Tibial nerve (tissue), 4 donors: ENCODE measurements around the gene TMEM201. TPM values are rescaled to one million over a fixed set of nuclear protein-coding genes. Genes with fewer than 3 reads are reported as not detected.

Experiments used
- DNase-seq, 2 donors: peaks; one replicate each; pipeline ENCODE4 v3.0.0-alpha.2; 2019; ENCODE audit warnings: low spot score in 2 of 2
- H3K27ac ChIP-seq, 4 donors: fragments of 200-600 bp; sonication (generic) in 3 of 4; one replicate each; pipeline ENCODE4 v1.5.1; 2017 to 2019; ENCODE audit warnings: mild to moderate bottlenecking in 1 of 4
- H3K27me3 ChIP-seq, 2 donors: fragments of 200-600 bp; sonication (generic) in 1 of 2; one replicate each; pipeline versions ENCODE4 v1.5.1 to v1.6.0; 2017 to 2019
- H3K36me3 ChIP-seq, 3 donors: fragments of 200-600 bp; sonication (generic); one replicate each; pipeline ENCODE4 v1.5.1; 2018 to 2019
- H3K4me1 ChIP-seq, 4 donors: fragments of 200-600 bp; sonication (generic) in 3 of 4; one replicate each; pipeline ENCODE4 v1.5.1; 2017 to 2019
- H3K4me3 ChIP-seq, 4 donors: fragments of 200-600 bp; sonication (generic) in 3 of 4; one replicate each; pipeline ENCODE4 v1.5.1; 2017 to 2019; ENCODE audit warnings: mild to moderate bottlenecking in 1 of 4, moderate library complexity in 1 of 4
- H3K9me3 ChIP-seq, 4 donors: fragments of 200-600 bp; sonication (generic) in 3 of 4; one replicate each; pipeline ENCODE4 v1.5.1; 2017 to 2019
- CTCF ChIP-seq, 5 experiments: fragments of 200-600 bp in 3 of 5; fragments of 450-650 bp in 2 of 5; sonication (generic) in 3 of 5; IDR thresholded peaks; one replicate each; pipeline ENCODE4 v1.5.1; 2016 to 2019; ENCODE audit warnings: antibody characterized with exemption in 5 of 5, mild to moderate bottlenecking in 3 of 5, moderate library complexity in 2 of 5
- EP300 ChIP-seq, 2 donors: sonication (generic); formaldehyde crosslinking; IDR thresholded peaks; one replicate each; pipeline ENCODE4 v1.6.1; 2017; ENCODE audit warnings: antibody characterized with exemption in 2 of 2, mild to moderate bottlenecking in 1 of 2
- POLR2A ChIP-seq, 2 donors: fragments of 450-650 bp; IDR thresholded peaks; one replicate each; pipeline ENCODE4 v1.6.1; 2017; ENCODE audit warnings: antibody characterized with exemption in 2 of 2, mild to moderate bottlenecking in 2 of 2, moderate library complexity in 2 of 2
- WGBS, 2 donors: methylation state at CpG; one replicate each; pipeline ENCODE4 v1.1.5; 2018; 5-methylcytosine and 5-hydroxymethylcytosine counted together
- total RNA-seq, 4 donors: library from RNA; depleted of rRNA; stranded (reverse); fragments of >200 nt; gene quantifications; one replicate each; pipeline ENCODE4 v1.1.0, GENCODE V29; 2016

TMEM201 gene
- total RNA-seq, 4 donors from 2014 or later: 11.8 to 22.8 (median 16.3) TPM

GRCh38 chr1:9607352-9607751, 18.6 kb downstream of the TMEM201 start:
- no peaks in the 10 kb centered on the region for H3K9me3 ChIP-seq
- no peak overlapping the region for H3K4me3 ChIP-seq
- no peak for TF ChIP-seq CTCF (IDR thresholded peaks at IDR 0.05)
- TF ChIP-seq POLR2A (IDR thresholded peaks at IDR 0.05): no peak
- no peak for TF ChIP-seq EP300 (IDR thresholded peaks at IDR 0.05)
- peaks cover 0 to 100% (median 0%) of the 10 kb centered on the region in 3 donors for H3K36me3 ChIP-seq
- no peak for DNase-seq
- no peaks in the 10 kb centered on the region for H3K4me1 ChIP-seq
- WGBS, 2 donors: 88 to 90% methylated on average over 19 of the region's 19 CpGs
- H3K27ac ChIP-seq: no peak overlapping the region
- no peaks in the 10 kb centered on the region for H3K27me3 ChIP-seq

DNA sequence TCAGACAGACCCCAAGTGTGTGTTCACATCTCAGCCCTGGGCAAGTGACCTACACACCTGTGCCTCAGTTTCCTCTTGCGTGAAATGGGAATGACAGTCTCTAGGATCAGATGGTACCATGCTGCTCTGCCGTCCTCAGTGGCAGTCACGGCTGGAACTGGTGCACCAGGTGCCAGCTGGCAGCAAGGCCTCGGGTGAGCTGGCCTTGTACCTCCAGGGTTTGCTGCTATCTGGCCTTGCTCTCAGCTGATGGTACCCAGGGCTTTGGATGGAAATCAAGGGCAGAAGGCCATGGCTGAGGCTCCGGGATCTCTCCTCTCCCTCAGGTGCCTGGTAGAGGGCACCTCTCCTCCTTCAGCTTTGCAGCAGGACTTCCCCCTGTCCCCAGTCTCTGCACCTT, 21.3 kb downstream of the TMEM201 start:
- no peak overlapping the region for H3K4me3 ChIP-seq
- H3K36me3 ChIP-seq: peaks cover 0 to 91% (median 0%) of the 10 kb centered on the region in 3 donors
- no peak for TF ChIP-seq CTCF (IDR thresholded peaks at IDR 0.05)
- no peak for TF ChIP-seq POLR2A (IDR thresholded peaks at IDR 0.05)
- TF ChIP-seq EP300 (IDR thresholded peaks at IDR 0.05): no peak
- no peaks in the 10 kb centered on the region for H3K9me3 ChIP-seq
- no peaks in the 10 kb centered on the region for H3K4me1 ChIP-seq
- no peak for DNase-seq
- 85 to 98% methylated on average over 5 of the region's 5 CpGs for WGBS, 2 donors
- no peak overlapping the region for H3K27ac ChIP-seq
- no peaks in the 10 kb centered on the region for H3K27me3 ChIP-seq

GRCh38 chr1:9610548-9610947, 21.8 kb downstream of the TMEM201 start:
- peaks cover 0 to 85% (median 0%) of the 10 kb centered on the region in 3 donors for H3K36me3 ChIP-seq

GRCh38 chr1:9611716-9612115, 23.0 kb downstream of the TMEM201 start:
- Histone ChIP-seq H3K36me3 (peaks cover 0 to 74% (median 0%) of the 10 kb centered on the region in 3 donors), H3K27me3 (no peaks in the 10 kb centered on the region), H3K4me1 (no peaks in the 10 kb centered on the region), H3K27ac (no peak overlapping the region), H3K9me3 (no peaks in the 10 kb centered on the region), H3K4me3 (no peak overlapping the region)
- no peak for TF ChIP-seq CTCF (IDR thresholded peaks at IDR 0.05)
- no peak for TF ChIP-seq EP300 (IDR thresholded peaks at IDR 0.05)
- no peak for TF ChIP-seq POLR2A (IDR thresholded peaks at IDR 0.05)
- DNase-seq: no peak
- 88 to 94% methylated on average over 12 to 13 of the region's 13 CpGs for WGBS, 2 donors

More at GRCh38 chr1:9610548-9610947, 21.8 kb downstream of the TMEM201 start:
- Histone ChIP-seq H3K27me3 (no peaks in the 10 kb centered on the region), H3K4me1 (no peaks in the 10 kb centered on the region), H3K9me3 (no peaks in the 10 kb centered on the region), H3K4me3 (no peak overlapping the region), H3K27ac (no peak overlapping the region)
- TF ChIP-seq CTCF (IDR thresholded peaks at IDR 0.05) (no peak), EP300 (IDR thresholded peaks at IDR 0.05) (no peak), POLR2A (IDR thresholded peaks at IDR 0.05) (no peak)
- WGBS, 2 donors: 84 to 85% methylated on average over 25 of the region's 25 CpGs
- no peak for DNase-seq

DNA sequence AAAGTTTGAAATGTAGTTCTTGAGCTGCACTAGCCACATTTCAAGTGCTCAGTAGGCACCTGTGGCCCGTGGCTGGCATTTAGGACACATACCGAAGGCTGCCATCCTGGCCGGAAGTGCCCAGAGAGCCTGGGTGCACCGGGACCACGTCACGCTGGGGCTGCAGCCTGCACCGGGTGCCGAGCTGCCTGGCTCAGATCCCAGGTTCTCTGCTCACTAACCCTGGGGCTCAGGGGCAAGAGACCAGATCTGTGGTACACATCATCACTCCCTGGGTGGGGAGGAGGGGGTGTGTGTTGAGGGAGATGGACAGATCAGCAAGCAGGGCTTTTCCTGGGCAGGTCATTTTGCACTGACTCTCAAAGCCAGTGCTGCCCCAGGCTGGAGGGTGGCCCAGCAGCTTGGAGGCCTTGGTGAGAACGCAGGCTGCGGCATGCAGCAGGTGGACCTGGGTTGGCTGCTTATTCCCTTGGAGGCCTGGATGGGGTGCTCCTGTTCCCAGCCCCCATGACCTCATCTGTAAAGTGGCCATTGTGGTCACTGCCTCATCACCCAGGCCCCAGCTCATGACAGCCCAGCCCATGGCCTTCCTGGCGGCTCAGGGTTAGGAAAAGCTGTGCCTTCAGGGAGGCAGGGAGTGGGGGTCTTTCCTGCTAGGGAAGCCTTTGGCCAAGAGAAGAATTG, 23.6 kb downstream of the TMEM201 start:
- Histone ChIP-seq H3K9me3 (no peaks in the 10 kb centered on the region), H3K27ac (no peak overlapping the region), H3K4me3 (no peak overlapping the region), H3K36me3 (peaks cover 0 to 68% (median 0%) of the 10 kb centered on the region in 3 donors), H3K27me3 (no peaks in the 10 kb centered on the region), H3K4me1 (no peaks in the 10 kb centered on the region)
- DNase-seq: no peak
- 88 to 89% methylated on average over 11 of the region's 11 CpGs for WGBS, 2 donors
- TF ChIP-seq EP300 (IDR thresholded peaks at IDR 0.05) (no peak), CTCF (IDR thresholded peaks at IDR 0.05) (no peak)
